ENCODE data around the gene TTC33. TPM values are rescaled to one million over a fixed set of nuclear protein-coding genes. Genes with fewer than 3 reads are reported as not detected.
A peak's percentile ranks its signal among the peaks of the same experiment; 100 is the strongest.

The TTC33 gene
- total and polyA plus RNA-seq, 2 of the 4 experiments (the other 2 are of a cell fraction): 3.1 to 8.1 TPM

- dilution Hi-C loops (cut with HindIII; ENCODE audit: low sequenced_read_pairs, unreplicated experiment): no loop called here
- CTCF ChIA-PET: no interaction called here
These were observed 260.5 kb downstream of the TTC33 start for GRCh38 chr5:40495237-40495635.

More at GRCh38 chr5:40495237-40495635, 260.5 kb downstream of the TTC33 start:
- POLR2A ChIA-PET (ENCODE audit: unreplicated experiment): interaction anchor here (1.2 kb wide), 1 partner anchor 188 kb away, joined by 3 read pairs; no protein-coding TSS in a partner anchor
- no peaks in the 10 kb centered on the region for H4K20me1 ChIP-seq (ENCODE audit: insufficient read depth, low read length)
- H3K4me2 ChIP-seq (ENCODE audit: low read depth, low read length): no peak overlapping the region
- H2AK9ac ChIP-seq (replicated peaks; ENCODE audit: low read depth, low read length, poor library complexity): no peak overlapping the region
- H2BK120ac ChIP-seq (ENCODE audit: low read depth, low read length): peak overlapping the region; percentile 42; the same call in 1 of the 2 replicates
- peak overlapping the region; percentile 77; the same call in 1 of the 2 replicates for H3K14ac ChIP-seq (replicated peaks; ENCODE audit: low read depth, low read length)
- H3K27me3 ChIP-seq (ENCODE audit: control insufficient read depth, insufficient read depth, low read length): no peaks in the 10 kb centered on the region
- H2BK15ac ChIP-seq (ENCODE audit: low read depth, low read length): peak overlapping the region; percentile 60; the same call in 1 of the 3 replicates
- no peak overlapping the region for H3K4me3 ChIP-seq (ENCODE audit: insufficient read depth, low read depth, low read length)
- H2BK20ac ChIP-seq (ENCODE audit: low read depth, low read length): no peak overlapping the region
- ATAC-seq (ENCODE audit: low read depth) (peak; percentile 36; the same call in 1 of the 2 replicates), DNase-seq (no peak)
- H2AFZ ChIP-seq (replicated peaks; ENCODE audit: low read length, poor library complexity): no peak overlapping the region
- H3K27ac ChIP-seq (ENCODE audit: insufficient read depth, low read length): no peak overlapping the region
- no peaks in the 10 kb centered on the region for H3K79me1 ChIP-seq (ENCODE audit: low read depth in 1 of 2, low read length in 2 of 2)
- intact Hi-C loops (cut with micrococcal nuclease): no loop called here
- in situ Hi-C loops (cut with MboI; ENCODE audit: low sequenced_read_pairs): no loop called here
- peaks cover 2% of the 10 kb centered on the region; the same call in 1 of the 2 replicates for H3K9me1 ChIP-seq (ENCODE audit: insufficient read depth, low read length)
- H3K4ac ChIP-seq (ENCODE audit: low read depth, low read length): no peak overlapping the region
- H2BK5ac ChIP-seq (ENCODE audit: low read depth, low read length, poor library complexity, severe bottlenecking): no peak overlapping the region
- H3K9ac ChIP-seq (ENCODE audit: low read depth, low read length): no peak overlapping the region
- H4K5ac ChIP-seq (ENCODE audit: low read depth, low read length): no peak overlapping the region
- H2AK5ac ChIP-seq (ENCODE audit: low read depth, low read length): peak overlapping the region; percentile 4; the same call in 1 of the 2 replicates
- TF ChIP-seq NFE2L2 (IDR thresholded peaks at IDR 0.05; ENCODE audit: low read depth, low read length) (no peak), USF2 (IDR thresholded peaks at IDR 0.05; ENCODE audit: low read depth, low read length) (no peak), FOS (IDR thresholded peaks at IDR 0.05; ENCODE audit: low read depth, low read length) (no peak), BHLHE40 (IDR thresholded peaks at IDR 0.05; ENCODE audit: low read depth, low read length) (no peak), MAFK (IDR thresholded peaks at IDR 0.05; ENCODE audit: low read depth, low read length) (no peak)
- no TSS peak for BruUV-seq (replicated peaks)
- no peaks in the 10 kb centered on the region for H3K4me1 ChIP-seq (ENCODE audit: control insufficient read depth, insufficient read depth, low read length)
- no peak overlapping the region for H3K18ac ChIP-seq (ENCODE audit: low read depth, low read length)
- H3K23ac ChIP-seq (ENCODE audit: low read depth, low read length): peak overlapping the region; percentile 51; the same call in 1 of the 2 replicates
- no peak overlapping the region for H4K91ac ChIP-seq (ENCODE audit: insufficient read depth, low read depth, low read length)
- H3K56ac ChIP-seq (ENCODE audit: extremely low read depth, insufficient read depth, low read length): no peak overlapping the region
- H3K9me3 ChIP-seq (ENCODE audit: control insufficient read depth, insufficient read depth, low read length): no peaks in the 10 kb centered on the region
- H4K8ac ChIP-seq (ENCODE audit: low read depth in 2 of 2, low read length in 2 of 2): peak overlapping the region in 1 of 2 experiments; percentile 5; a peak in 1 of 4 replicates
- no CpG with 5 or more reads among the region's 3 CpGs for WGBS, 2 experiments (ENCODE audit: extremely low coverage in 2 of 2, insufficient read length in 1 of 2)
- H3K36me3 ChIP-seq (ENCODE audit: control insufficient read depth, insufficient read depth, low read length): no peaks in the 10 kb centered on the region

Measured in IMR-90 (cell line).